ENCODE measurements around the gene FUCA2.
A peak's percentile ranks its signal among the peaks of the same experiment; 100 is the strongest.

FUCA2 gene

DNA sequence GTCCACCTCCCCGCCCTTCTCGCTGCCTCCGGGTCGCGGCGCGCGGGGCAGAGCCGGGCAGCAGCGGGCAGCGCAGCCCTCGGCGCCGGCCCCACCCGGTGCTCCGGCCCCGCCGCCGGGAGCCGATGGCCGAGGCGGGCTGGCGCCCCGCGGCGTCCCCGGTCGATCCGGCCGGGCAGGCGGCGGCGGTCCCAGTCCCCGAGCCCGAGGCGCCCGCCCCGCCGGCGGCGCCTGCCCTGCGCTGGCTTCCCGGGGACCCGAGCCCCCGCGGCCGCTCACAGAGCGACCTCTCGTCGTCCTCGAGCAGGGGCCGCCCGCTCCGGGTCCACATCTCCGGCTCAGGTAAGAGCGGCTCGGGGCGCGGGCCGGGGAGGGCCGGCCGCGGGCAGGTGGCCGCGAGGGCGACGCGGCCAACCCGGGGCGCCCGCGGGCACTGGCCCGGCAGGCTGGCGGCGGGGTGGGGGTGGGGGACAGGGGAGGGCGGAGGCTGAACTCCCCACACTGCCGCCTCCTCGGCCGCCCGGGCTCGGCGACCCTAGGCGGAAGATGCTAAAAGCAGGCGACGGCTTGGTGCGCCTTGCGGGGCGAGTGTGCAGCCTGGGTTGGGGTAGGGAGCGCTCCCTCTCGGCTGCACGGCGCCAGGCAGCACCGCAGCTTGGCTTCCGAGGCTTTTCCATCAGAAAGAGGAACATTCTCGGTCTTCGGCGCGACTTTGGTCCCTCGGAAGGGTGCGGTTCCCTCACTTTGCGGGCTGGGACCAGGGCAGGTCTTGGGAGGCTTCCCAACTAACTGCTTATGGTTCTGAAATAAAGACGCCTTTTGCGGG, 25.6 kb upstream of the FUCA2 start:
- Histone ChIP-seq H2AFZ (ENCODE audit: low read depth, low read length) (peak overlapping the region; percentile 49; the same call in 1 of the 2 replicates), H3K4me1 (ENCODE audit: insufficient read depth, low read length) (peaks cover 5% of the 10 kb centered on the region; the same call in 1 of the 2 replicates), H3K27me3 (ENCODE audit: insufficient read depth, low read length, poor library complexity) (peaks cover 56% of the 10 kb centered on the region), H3K9me3 (ENCODE audit: insufficient read depth, low read length, severe bottlenecking) (no peaks in the 10 kb centered on the region), H3K79me2 (ENCODE audit: insufficient read depth, low read length) (no peaks in the 10 kb centered on the region), H3K4me3 (ENCODE audit: low read depth in 1 of 2, low read length in 2 of 2) (peak overlapping the region in 1 of 2 experiments; percentile 50; a peak in 2 of 4 replicates), H3K36me3 (ENCODE audit: insufficient read depth, low read length) (no peaks in the 10 kb centered on the region), H3K27ac (ENCODE audit: low read length) (no peak overlapping the region), H4K20me1 (ENCODE audit: insufficient read depth, low read length) (0 out of 2 replicates have a peak, but pooled peaks cover 2% of the 10 kb centered on the region), H3K9ac (ENCODE audit: low read depth, low read length) (peak overlapping the region; percentile 26; the same call in 1 of the 2 replicates), H3K4me2 (ENCODE audit: insufficient read depth, low read length) (peak overlapping the region; percentile 56)
- TF ChIP-seq EZH2 (IDR thresholded peaks at IDR 0.05; ENCODE audit: borderline replicate concordance, low read depth, low read length, severe bottlenecking) (peak; percentile 81), CTCF (IDR thresholded peaks at IDR 0.05; ENCODE audit: borderline replicate concordance, extremely low read depth, low read length, poor library complexity, severe bottlenecking) (peak; percentile 18)
- no peak for DNase-seq
- peak; percentile 58; the same call in 2 of the 3 replicates for ATAC-seq (ENCODE audit: insufficient read depth, low read depth)

DNA sequence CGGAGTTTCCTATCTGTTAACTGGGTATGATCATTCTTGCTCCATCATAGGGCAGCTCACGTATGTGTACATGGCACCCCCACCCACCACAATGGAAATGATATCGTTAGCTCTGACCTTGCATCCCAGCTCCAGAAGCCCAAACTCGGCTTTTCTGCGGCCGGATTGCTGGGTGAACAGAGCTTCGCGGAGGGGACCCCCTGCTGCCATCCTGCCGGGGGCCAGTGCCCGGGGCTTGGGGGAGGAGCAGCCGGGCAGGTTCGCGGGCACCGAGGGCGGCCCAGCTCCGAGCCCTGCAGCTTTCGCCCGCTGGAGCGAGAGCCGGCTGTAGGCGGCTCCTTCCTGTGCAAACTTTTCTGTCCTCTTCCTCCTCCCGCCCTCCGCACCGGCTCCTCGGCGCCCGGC, 24.9 kb upstream of the FUCA2 start:
- H3K9ac ChIP-seq (ENCODE audit: low read depth, low read length), result peak overlapping the region; percentile 26; the same call in 1 of the 2 replicates
- no peak overlapping the region for H2AFZ ChIP-seq (ENCODE audit: low read depth, low read length)
- DNase-seq, result peak; percentile 12

DNA sequence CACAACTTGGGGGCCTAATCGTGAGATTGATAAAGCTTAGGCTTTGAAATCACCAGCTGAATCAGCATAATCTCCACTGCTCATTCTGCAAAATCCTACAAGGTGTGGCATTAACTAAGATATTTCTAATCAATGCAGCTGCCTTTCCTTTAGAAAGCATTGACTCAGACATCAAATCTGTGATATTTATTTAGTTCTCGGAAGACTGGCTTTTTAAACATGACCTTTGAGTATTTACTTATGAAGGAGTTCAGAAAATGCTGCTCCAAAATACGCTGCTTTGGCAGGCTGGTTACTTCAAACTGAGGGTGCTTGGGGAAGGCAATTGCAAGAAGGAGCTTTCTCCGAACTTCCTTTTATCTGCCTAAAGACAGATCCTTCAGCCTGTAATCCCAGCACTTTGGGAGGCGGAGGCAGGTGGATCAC, 23.7 kb upstream of the FUCA2 start:
- H3K27me3 ChIP-seq (ENCODE audit: insufficient read depth, low read length, poor library complexity), result peaks cover 56% of the 10 kb centered on the region

More for the DNA sequence above, 24.9 kb upstream of the FUCA2 start:
- ATAC-seq (ENCODE audit: insufficient read depth, low read depth), result peak; percentile 68
- H4K20me1 ChIP-seq (ENCODE audit: insufficient read depth, low read length), result 0 out of 2 replicates have a peak, but pooled peaks cover 2% of the 10 kb centered on the region
- TF ChIP-seq CTCF (IDR thresholded peaks at IDR 0.05; ENCODE audit: borderline replicate concordance, extremely low read depth, low read length, poor library complexity, severe bottlenecking) (no peak), EZH2 (IDR thresholded peaks at IDR 0.05; ENCODE audit: borderline replicate concordance, low read depth, low read length, severe bottlenecking) (peak; percentile 82)
- no peaks in the 10 kb centered on the region for H3K36me3 ChIP-seq (ENCODE audit: insufficient read depth, low read length)
- peaks cover 5% of the 10 kb centered on the region; the same call in 1 of the 2 replicates for H3K4me1 ChIP-seq (ENCODE audit: insufficient read depth, low read length)
- H3K4me3 ChIP-seq (ENCODE audit: low read depth in 1 of 2, low read length in 2 of 2), result peak overlapping the region in 1 of 2 experiments; percentile 50; a peak in 2 of 4 replicates
- no peaks in the 10 kb centered on the region for H3K9me3 ChIP-seq (ENCODE audit: insufficient read depth, low read length, severe bottlenecking)
- no peak overlapping the region for H3K27ac ChIP-seq (ENCODE audit: low read length)
- H3K27me3 ChIP-seq (ENCODE audit: insufficient read depth, low read length, poor library complexity), result peaks cover 56% of the 10 kb centered on the region
- peak overlapping the region; percentile 56 for H3K4me2 ChIP-seq (ENCODE audit: insufficient read depth, low read length)
- H3K79me2 ChIP-seq (ENCODE audit: insufficient read depth, low read length), result no peaks in the 10 kb centered on the region

More for the DNA sequence above, 23.7 kb upstream of the FUCA2 start:
- no peak for DNase-seq
- H3K4me3 ChIP-seq (ENCODE audit: low read depth in 1 of 2, low read length in 2 of 2), result no peak overlapping the region
- TF ChIP-seq EZH2 (IDR thresholded peaks at IDR 0.05; ENCODE audit: borderline replicate concordance, low read depth, low read length, severe bottlenecking) (no peak), CTCF (IDR thresholded peaks at IDR 0.05; ENCODE audit: borderline replicate concordance, extremely low read depth, low read length, poor library complexity, severe bottlenecking) (no peak)
- no peak overlapping the region for H3K4me2 ChIP-seq (ENCODE audit: insufficient read depth, low read length)
- H3K9ac ChIP-seq (ENCODE audit: low read depth, low read length), result no peak overlapping the region
- ATAC-seq (ENCODE audit: insufficient read depth, low read depth), result no peak
- H2AFZ ChIP-seq (ENCODE audit: low read depth, low read length), result no peak overlapping the region
- H4K20me1 ChIP-seq (ENCODE audit: insufficient read depth, low read length), result 0 out of 2 replicates have a peak, but pooled peaks cover 2% of the 10 kb centered on the region
- H3K27ac ChIP-seq (ENCODE audit: low read length), result no peak overlapping the region
- no peaks in the 10 kb centered on the region for H3K36me3 ChIP-seq (ENCODE audit: insufficient read depth, low read length)
- peaks cover 5% of the 10 kb centered on the region; the same call in 1 of the 2 replicates for H3K4me1 ChIP-seq (ENCODE audit: insufficient read depth, low read length)
- H3K9me3 ChIP-seq (ENCODE audit: insufficient read depth, low read length, severe bottlenecking), result no peaks in the 10 kb centered on the region
- H3K79me2 ChIP-seq (ENCODE audit: insufficient read depth, low read length), result no peaks in the 10 kb centered on the region
